ENCODE measurements around the gene CRELD2. TPM values are rescaled to one million over a fixed set of nuclear protein-coding genes. Genes with fewer than 3 reads are reported as not detected.

CRELD2 gene
- total and polyA plus RNA-seq, 2 of the 8 experiments (the other 6 are each of a cell fraction or from before 2014, with no cell fraction given): 24.5 to 36.6 TPM

DNA sequence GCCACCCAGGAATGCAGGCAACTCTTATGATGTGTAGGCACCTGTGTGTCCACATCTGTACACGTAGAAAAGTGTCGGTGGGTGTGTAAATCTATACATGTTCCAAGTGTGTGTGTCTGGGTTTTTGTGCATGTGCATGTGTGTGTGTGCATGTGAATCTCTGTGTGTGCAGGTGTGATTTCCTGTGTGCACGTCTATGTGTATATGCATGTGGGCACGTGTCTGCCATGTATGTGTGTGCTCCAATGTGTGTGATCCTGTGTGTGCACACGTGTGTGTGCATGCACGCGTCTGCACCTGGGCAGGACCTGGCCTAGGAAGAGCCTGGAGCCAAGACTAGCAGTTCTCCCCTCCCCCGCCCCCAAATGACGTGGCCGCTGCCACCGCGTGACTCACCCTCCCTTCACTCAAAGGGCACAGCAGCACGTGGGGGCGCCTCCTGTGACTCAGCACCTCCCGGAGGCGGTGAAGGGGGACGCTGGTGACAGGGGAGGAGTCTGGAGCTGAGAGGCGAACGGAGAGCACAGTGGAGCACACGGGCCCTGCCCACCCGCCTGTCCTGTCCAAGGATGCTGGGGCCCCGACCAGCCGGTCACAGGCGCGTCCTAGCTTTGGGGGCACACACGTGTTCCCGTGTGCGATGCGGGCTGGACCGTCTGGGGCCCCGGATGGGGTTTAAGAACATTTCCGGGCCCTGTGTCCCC lies 52.2 kb downstream of the CRELD2 start (continued):
- TF ChIP-seq SP4 (IDR thresholded peaks at IDR 0.05; ENCODE audit: low read length): no peak
- TF ChIP-seq SIN3A (conservative IDR thresholded peaks at IDR 0.05 in 1 of 2, IDR thresholded peaks at IDR 0.05 in 1 of 2; ENCODE audit: low read depth in 1 of 2, low read length in 2 of 2): 0 out of 4 replicates have a peak, but pooled peaks of 1 of the 2 experiments have one; percentile 31
- no peak for TF ChIP-seq CHD7 (IDR thresholded peaks at IDR 0.05; ENCODE audit: insufficient replicate concordance, low read length)
- no peak for TF ChIP-seq BCL11A (IDR thresholded peaks at IDR 0.05; ENCODE audit: low read depth in 2 of 2, low read length in 2 of 2)
- no peak for TF ChIP-seq GTF2F1 (IDR thresholded peaks at IDR 0.05; ENCODE audit: borderline replicate concordance, low read depth, low read length)
- TF ChIP-seq SP2 (IDR thresholded peaks at IDR 0.05; ENCODE audit: low read length): no peak
- TF ChIP-seq, protein P1, sequence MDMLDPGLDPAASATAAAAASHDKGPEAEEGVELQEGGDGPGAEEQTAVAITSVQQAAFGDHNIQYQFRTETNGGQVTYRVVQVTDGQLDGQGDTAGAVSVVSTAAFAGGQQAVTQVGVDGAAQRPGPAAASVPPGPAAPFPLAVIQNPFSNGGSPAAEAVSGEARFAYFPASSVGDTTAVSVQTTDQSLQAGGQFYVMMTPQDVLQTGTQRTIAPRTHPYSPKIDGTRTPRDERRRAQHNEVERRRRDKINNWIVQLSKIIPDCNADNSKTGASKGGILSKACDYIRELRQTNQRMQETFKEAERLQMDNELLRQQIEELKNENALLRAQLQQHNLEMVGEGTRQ (IDR thresholded peaks at IDR 0.05; ENCODE audit: low read length): peak; percentile 77
- peak; percentile 41 for TF ChIP-seq ASH2L (IDR thresholded peaks at IDR 0.05; ENCODE audit: low read length)
- TF ChIP-seq BRCA1 (IDR thresholded peaks at IDR 0.05; ENCODE audit: low read depth, low read length): no peak
